ENCODE measurements around the gene ANKRD11.
A peak's percentile ranks its signal among the peaks of the same experiment; 100 is the strongest.

ANKRD11 gene

DNA sequence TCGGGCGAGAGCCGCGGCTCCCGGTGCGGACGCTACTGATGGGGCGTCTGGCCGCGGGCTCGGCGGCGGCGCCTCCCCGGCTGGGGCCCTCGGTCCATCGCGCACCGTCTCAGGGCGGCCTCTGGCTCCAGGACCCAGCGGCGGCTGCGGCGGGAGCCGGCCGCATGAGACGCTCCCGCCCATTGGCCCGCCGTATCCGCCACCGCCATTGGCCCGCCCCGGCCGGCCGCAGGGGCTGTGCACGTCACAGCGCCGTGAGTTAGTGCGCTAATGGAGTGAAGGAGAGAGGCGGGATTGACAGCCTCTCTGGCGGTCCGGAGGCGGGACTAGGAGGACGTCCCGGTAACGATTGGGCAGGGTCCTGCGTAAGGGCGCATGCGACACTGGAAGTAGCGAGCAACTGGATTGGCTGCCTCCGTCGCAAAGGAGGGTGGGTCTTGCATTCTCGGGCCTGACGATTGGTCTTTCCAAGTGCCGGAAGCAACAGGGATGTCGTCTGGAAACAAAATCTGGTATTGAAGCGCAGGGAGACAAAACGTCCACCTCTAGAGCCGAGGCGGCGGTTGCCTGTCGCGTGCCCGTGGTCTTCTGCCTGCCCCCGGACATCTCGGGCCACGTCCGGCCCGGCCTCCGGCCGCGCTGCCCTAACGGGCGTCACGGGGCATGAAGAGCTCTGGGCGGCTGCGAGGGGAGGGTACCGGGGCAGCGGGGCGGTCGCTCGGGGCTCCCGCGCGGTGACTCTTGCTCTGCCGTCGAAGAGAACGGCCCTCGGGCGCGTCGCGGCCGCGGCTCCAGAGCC, at the start of gene ANKRD11:
TSS of gene ANKRD11 (minus strand) at position 123 of the 799 bp plus-strand sequence. CDS start 173,542 bp downstream, outside the sequence.
- DNase-seq (ENCODE audit: low read depth in 2 of 2): peak; percentile 100
- TF ChIP-seq, protein P1, sequence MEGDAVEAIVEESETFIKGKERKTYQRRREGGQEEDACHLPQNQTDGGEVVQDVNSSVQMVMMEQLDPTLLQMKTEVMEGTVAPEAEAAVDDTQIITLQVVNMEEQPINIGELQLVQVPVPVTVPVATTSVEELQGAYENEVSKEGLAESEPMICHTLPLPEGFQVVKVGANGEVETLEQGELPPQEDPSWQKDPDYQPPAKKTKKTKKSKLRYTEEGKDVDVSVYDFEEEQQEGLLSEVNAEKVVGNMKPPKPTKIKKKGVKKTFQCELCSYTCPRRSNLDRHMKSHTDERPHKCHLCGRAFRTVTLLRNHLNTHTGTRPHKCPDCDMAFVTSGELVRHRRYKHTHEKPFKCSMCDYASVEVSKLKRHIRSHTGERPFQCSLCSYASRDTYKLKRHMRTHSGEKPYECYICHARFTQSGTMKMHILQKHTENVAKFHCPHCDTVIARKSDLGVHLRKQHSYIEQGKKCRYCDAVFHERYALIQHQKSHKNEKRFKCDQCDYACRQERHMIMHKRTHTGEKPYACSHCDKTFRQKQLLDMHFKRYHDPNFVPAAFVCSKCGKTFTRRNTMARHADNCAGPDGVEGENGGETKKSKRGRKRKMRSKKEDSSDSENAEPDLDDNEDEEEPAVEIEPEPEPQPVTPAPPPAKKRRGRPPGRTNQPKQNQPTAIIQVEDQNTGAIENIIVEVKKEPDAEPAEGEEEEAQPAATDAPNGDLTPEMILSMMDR (IDR thresholded peaks at IDR 0.05; ENCODE audit: low read depth, low read length): no peak
- H3K4me3 ChIP-seq (replicated peaks in 1 of 2; ENCODE audit: low read depth in 2 of 2, low read length in 2 of 2): peak within 1 kb of the TSS; percentile 71 to 73

DNA sequence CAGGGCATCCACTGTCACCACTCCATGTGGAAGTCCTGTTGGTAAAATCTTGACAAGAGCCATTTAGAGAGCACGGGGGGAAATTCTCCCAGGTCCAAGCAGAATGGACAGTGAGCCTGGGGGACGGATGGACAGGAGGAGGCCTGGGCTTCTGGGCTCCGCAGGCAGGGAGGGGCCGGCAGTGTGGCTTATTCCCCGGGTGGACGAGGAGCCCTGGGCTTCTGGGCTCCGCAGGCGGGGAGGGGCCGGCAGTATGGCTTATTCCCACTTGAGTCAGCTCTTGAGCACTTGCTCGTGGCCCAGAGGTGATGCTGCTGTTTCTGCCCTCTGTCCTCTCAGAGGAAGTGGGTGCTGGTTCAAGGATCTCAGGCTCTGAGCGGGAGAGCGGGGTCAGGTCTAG, 47.9 kb upstream of the ANKRD11 start:
- TF ChIP-seq, protein P1 (IDR thresholded peaks at IDR 0.05; ENCODE audit: low read depth, low read length): no peak
- no peak for DNase-seq (ENCODE audit: low read depth in 2 of 2)
- no peak overlapping the region for H3K4me3 ChIP-seq (replicated peaks in 1 of 2; ENCODE audit: low read depth in 2 of 2, low read length in 2 of 2)

DNA sequence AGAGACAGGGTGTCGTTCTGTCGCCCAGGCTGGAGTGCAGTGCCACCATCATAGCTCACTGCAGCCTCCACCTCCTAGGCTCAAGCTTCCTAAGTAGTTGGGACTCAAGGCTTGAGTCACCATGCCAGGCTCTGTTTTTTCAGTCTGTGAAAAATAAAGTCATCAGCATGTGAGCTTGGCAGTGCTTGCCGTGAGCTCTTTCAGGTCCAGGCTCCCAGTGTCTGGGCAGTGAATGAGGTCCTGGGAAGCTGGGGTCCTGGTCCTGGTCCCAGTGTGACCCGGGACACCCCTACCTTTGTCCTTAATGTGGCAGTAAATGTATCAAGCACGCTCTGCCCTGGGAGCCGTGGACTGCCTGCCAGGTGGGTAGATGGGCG, 47.2 kb upstream of the ANKRD11 start:
- no peak overlapping the region for H3K4me3 ChIP-seq (replicated peaks in 1 of 2; ENCODE audit: low read depth in 2 of 2, low read length in 2 of 2)
- TF ChIP-seq, protein P1 (IDR thresholded peaks at IDR 0.05; ENCODE audit: low read depth, low read length): no peak
- DNase-seq (ENCODE audit: low read depth in 2 of 2): no peak

- DNase-seq (ENCODE audit: low read depth in 2 of 2): no peak
- no peak overlapping the region for H3K4me3 ChIP-seq (replicated peaks in 1 of 2; ENCODE audit: low read depth in 2 of 2, low read length in 2 of 2)
- TF ChIP-seq, protein P1 (IDR thresholded peaks at IDR 0.05; ENCODE audit: low read depth, low read length): no peak
Observed at GRCh38 chr16:89536886-89537548, 46.7 kb upstream of the ANKRD11 start.

- H3K4me3 ChIP-seq (replicated peaks in 1 of 2; ENCODE audit: low read depth in 2 of 2, low read length in 2 of 2): no peak overlapping the region
- TF ChIP-seq, protein P1 (IDR thresholded peaks at IDR 0.05; ENCODE audit: low read depth, low read length): no peak
- DNase-seq (ENCODE audit: low read depth in 2 of 2): no peak
Observed at GRCh38 chr16:89536371-89536770, 46.0 kb upstream of the ANKRD11 start.

- DNase-seq (ENCODE audit: low read depth in 2 of 2): peak; percentile 69
- no peak overlapping the region for H3K4me3 ChIP-seq (replicated peaks in 1 of 2; ENCODE audit: low read depth in 2 of 2, low read length in 2 of 2)
- TF ChIP-seq, protein P1 (IDR thresholded peaks at IDR 0.05; ENCODE audit: low read depth, low read length): no peak
Observed at GRCh38 chr16:89534252-89534756, 43.9 kb upstream of the ANKRD11 start.

Data from cardiac fibroblast (primary cell).